Limb (tissue), 2 donors: ENCODE results near the gene IL36B.

Experiments
- DNase-seq, 2 donors: peaks; one replicate each; pipeline ENCODE4 v3.0.0-alpha.2; 2016; ENCODE audit errors: extremely low spot score in 2 of 2

Gene IL36B

GRCh38 chr2:113011108-113011507 lies 41.6 kb downstream of the IL36B start:
- no peak for DNase-seq

GRCh38 chr2:113010088-113010487 lies 42.6 kb downstream of the IL36B start:
- no peak for DNase-seq

- no peak for DNase-seq
These were observed 43.0 kb downstream of the IL36B start for GRCh38 chr2:113009622-113010021.

- DNase-seq = no peak
These were observed 45.4 kb downstream of the IL36B start for GRCh38 chr2:113007250-113007649.

- no peak for DNase-seq
These were observed 47.6 kb downstream of the IL36B start, which contains the start of gene IL36A for GRCh38 chr2:113005030-113005509. Gene IL36A (plus strand): TSS chr2:113005459. CDS start chr2:113005872, 413 bp downstream.

- DNase-seq = no peak
These were observed 50.0 kb downstream of the IL36B start for GRCh38 chr2:113002677-113003076.

GRCh38 chr2:113000436-113000835 lies 52.2 kb downstream of the IL36B start:
- no peak for DNase-seq

GRCh38 chr2:112997151-112997550 lies 55.5 kb downstream of the IL36B start:
- no peak for DNase-seq

- DNase-seq = no peak
These were observed 56.0 kb downstream of the IL36B start for GRCh38 chr2:112996635-112997034.

GRCh38 chr2:112995346-112995920 lies 57.2 kb downstream of the IL36B start:
- no peak for DNase-seq

GRCh38 chr2:112994648-112995047 lies 58.0 kb downstream of the IL36B start:
- no peak for DNase-seq

- DNase-seq = no peak
These were observed 58.8 kb downstream of the IL36B start for GRCh38 chr2:112993831-112994230.

GRCh38 chr2:112989611-112990010 lies 63.1 kb downstream of the IL36B start:
- DNase-seq = no peak

- no peak for DNase-seq
These were observed 67.6 kb downstream of the IL36B start for GRCh38 chr2:112985090-112985489.

GRCh38 chr2:112980537-112980936 lies 72.1 kb downstream of the IL36B start:
- no peak for DNase-seq

- DNase-seq = no peak
These were observed 72.9 kb downstream of the IL36B start for GRCh38 chr2:112979731-112980130.

- no peak for DNase-seq
These were observed 75.1 kb downstream of the IL36B start, which contains the start of gene IL36G for GRCh38 chr2:112977559-112978056. Gene IL36G (plus strand): TSS chr2:112978006. CDS start chr2:112978639, 633 bp downstream.
